ENCODE results near the gene JAK3. TPM values are rescaled to one million over a fixed set of nuclear protein-coding genes. Genes with fewer than 3 reads are reported as not detected.

The JAK3 gene
- total and polyA plus RNA-seq, 7 donors, result 0.46 to 22.0 (median 1.4) TPM

- TF ChIP-seq CTCF (IDR thresholded peaks at IDR 0.05) (no peak), POLR2AphosphoS5 (IDR thresholded peaks at IDR 0.05) (no peak), POLR2A (IDR thresholded peaks at IDR 0.05) (no peak), EP300 (IDR thresholded peaks at IDR 0.05) (no peak)
- no peaks in the 10 kb centered on the region for H3K9me3 ChIP-seq
- H3K27me3 ChIP-seq, result peaks cover 19 to 48% (median 34%) of the 10 kb centered on the region in 3 donors
- H3K4me3 ChIP-seq, result no peak overlapping the region
- no peak overlapping the region for H3K27ac ChIP-seq
- DNase-seq, result no peak
- intact Hi-C loops (cut with DNase I), result no loop called here
- 91% methylated on average over 16 of the region's 16 CpGs for WGBS, 2 donors
- H3K4me1 ChIP-seq, result peaks cover 0 to 12% (median 10%) of the 10 kb centered on the region in 4 donors
- H3K36me3 ChIP-seq, result no peaks in the 10 kb centered on the region
These were observed 29.9 kb upstream of the JAK3 start for GRCh38 chr19:17877696-17878095.

GRCh38 chr19:17874758-17875135 lies 27.0 kb upstream of the JAK3 start:
- H3K36me3 ChIP-seq, result no peaks in the 10 kb centered on the region
- H3K27ac ChIP-seq, result no peak overlapping the region
- WGBS, 2 donors, result 77 to 88% methylated on average over 9 of the region's 9 CpGs
- no peak for DNase-seq
- peaks cover 0 to 22% (median 20%) of the 10 kb centered on the region in 4 donors for H3K4me1 ChIP-seq
- intact Hi-C loops (cut with DNase I), result no loop called here
- TF ChIP-seq POLR2A (IDR thresholded peaks at IDR 0.05), result no peak
- no peak for TF ChIP-seq EP300 (IDR thresholded peaks at IDR 0.05)
- TF ChIP-seq POLR2AphosphoS5 (IDR thresholded peaks at IDR 0.05), result no peak
- no peak for TF ChIP-seq CTCF (IDR thresholded peaks at IDR 0.05)
- no peaks in the 10 kb centered on the region for H3K9me3 ChIP-seq
- no peak overlapping the region for H3K4me3 ChIP-seq
- H3K27me3 ChIP-seq, result peaks cover 38 to 78% (median 62%) of the 10 kb centered on the region in 3 donors

- intact Hi-C loops (cut with DNase I), result no loop called here
- Histone ChIP-seq H3K4me1 (peaks cover 0 to 22% (median 20%) of the 10 kb centered on the region in 4 donors), H3K9me3 (no peaks in the 10 kb centered on the region), H3K36me3 (no peaks in the 10 kb centered on the region), H3K27ac (no peak overlapping the region), H3K4me3 (no peak overlapping the region), H3K27me3 (peaks cover 38 to 80% (median 62%) of the 10 kb centered on the region in 3 donors)
- no peak for DNase-seq
- no peak for TF ChIP-seq POLR2A (IDR thresholded peaks at IDR 0.05)
- no peak for TF ChIP-seq EP300 (IDR thresholded peaks at IDR 0.05)
- no peak for TF ChIP-seq POLR2AphosphoS5 (IDR thresholded peaks at IDR 0.05)
- WGBS, 2 donors, result 6 to 10% methylated on average over 63 of the region's 63 CpGs
These were observed 26.3 kb upstream of the JAK3 start for GRCh38 chr19:17873786-17874757.

- Histone ChIP-seq H3K4me1 (peaks cover 0 to 22% (median 20%) of the 10 kb centered on the region in 4 donors), H3K9me3 (no peaks in the 10 kb centered on the region), H3K27ac (no peak overlapping the region), H3K27me3 (peaks cover 38 to 76% (median 62%) of the 10 kb centered on the region in 3 donors), H3K36me3 (no peaks in the 10 kb centered on the region), H3K4me3 (peak overlapping the region in 2 of 4 donors; percentile 3 to 15)
- no peak for TF ChIP-seq POLR2AphosphoS5 (IDR thresholded peaks at IDR 0.05)
- TF ChIP-seq CTCF (IDR thresholded peaks at IDR 0.05), result no peak
- no peak for TF ChIP-seq POLR2A (IDR thresholded peaks at IDR 0.05)
- no peak for TF ChIP-seq EP300 (IDR thresholded peaks at IDR 0.05)
- DNase-seq, result no peak
- intact Hi-C loops (cut with DNase I), result no loop called here
- WGBS, 2 donors, result 3% methylated on average over 61 of the region's 61 CpGs
These were observed 24.6 kb upstream of the JAK3 start for GRCh38 chr19:17872251-17873001.

GRCh38 chr19:17871878-17872250 lies 24.1 kb upstream of the JAK3 start, which contains the start of gene SLC5A5:
Gene SLC5A5 (plus strand): TSS chr19:17871945. CDS start chr19:17872320, 375 bp downstream.
- no peak for DNase-seq
- H3K36me3 ChIP-seq, result no peaks in the 10 kb centered on the region
- H3K4me1 ChIP-seq, result peaks cover 0 to 22% (median 20%) of the 10 kb centered on the region in 4 donors
- peak within 1 kb of the TSS in 2 of 4 donors; percentile 3 to 15 for H3K4me3 ChIP-seq
- 4 to 10% methylated on average over 26 of the region's 26 CpGs for WGBS, 2 donors
- no peak within 1 kb of the TSS for H3K27ac ChIP-seq
- TF ChIP-seq CTCF (IDR thresholded peaks at IDR 0.05), result no peak
- no peak for TF ChIP-seq EP300 (IDR thresholded peaks at IDR 0.05)
- TF ChIP-seq POLR2A (IDR thresholded peaks at IDR 0.05), result no peak
- TF ChIP-seq POLR2AphosphoS5 (IDR thresholded peaks at IDR 0.05), result no peak
- peaks cover 38 to 73% (median 62%) of the 10 kb centered on the region in 3 donors for H3K27me3 ChIP-seq
- H3K9me3 ChIP-seq, result no peaks in the 10 kb centered on the region
- intact Hi-C loops (cut with DNase I), result no loop called here
